Neural cell (in vitro differentiated cells): ENCODE results near the gene HOXA10. TPM values are rescaled to one million over a fixed set of nuclear protein-coding genes. Genes with fewer than 3 reads are reported as not detected.

Experiments
- H2AFZ ChIP-seq: fragments of 200-600, 300-800 bp; sonication (generic), shearing (Covaris generic); 2 replicates; pipeline ENCODE4 v1.6.0; 2014; ENCODE audit warnings: low read depth, mild to moderate bottlenecking, antibody characterized with exemption, low read length, moderate library complexity
- H3F3A ChIP-seq: fragments of 200-600 bp; shearing (Covaris generic); 2 replicates; pipeline ENCODE4 v1.6.1; 2016; ENCODE audit warnings: mild to moderate bottlenecking, moderate library complexity, mixed read lengths, antibody characterized with exemption, low read length; ENCODE audit not compliant: insufficient read depth, poor library complexity, severe bottlenecking
- H3K27ac ChIP-seq: fragments of 200-600, 300-800 bp; sonication (generic), shearing (Covaris generic); 2 replicates; pipeline ENCODE4 v1.5.1; 2014; ENCODE audit warnings: mild to moderate bottlenecking, low read length, moderate library complexity
- H3K27me3 ChIP-seq: fragments of 300-800, 200-600 bp; sonication (generic), shearing (Covaris generic); 2 replicates; pipeline ENCODE4 v1.6.0; 2014; ENCODE audit warnings: mild to moderate bottlenecking, low read depth, low read length, moderate library complexity; ENCODE audit not compliant: insufficient read depth
- H3K36me3 ChIP-seq: fragments of 300-800, 200-600 bp; sonication (generic), shearing (Covaris generic); 2 replicates; pipeline ENCODE4 v1.5.1; 2014; ENCODE audit warnings: mild to moderate bottlenecking, antibody characterized with exemption, low read length, moderate library complexity; ENCODE audit not compliant: insufficient read depth
- H3K4me2 ChIP-seq: fragments of 300-800, 200-600 bp; sonication (generic), shearing (Covaris generic); 2 replicates; pipeline ENCODE4 v1.6.0; 2014; ENCODE audit warnings: mild to moderate bottlenecking, low read length
- H3K4me3 ChIP-seq: fragments of 300-800, 200-600 bp; sonication (generic), shearing (Covaris generic); 2 replicates; pipeline ENCODE4 v1.5.1; 2014; ENCODE audit warnings: mild to moderate bottlenecking, low read length, moderate library complexity
- H3K79me2 ChIP-seq: fragments of 200-600 bp; shearing (Covaris generic); replicated peaks from 2 replicates; pipeline ENCODE4 v1.6.0; 2014; ENCODE audit warnings: mild to moderate bottlenecking, low read length, moderate library complexity; ENCODE audit not compliant: insufficient read depth
- H3K9ac ChIP-seq: fragments of 300-800, 200-600 bp; sonication (generic), shearing (Covaris generic); 2 replicates; pipeline ENCODE4 v1.6.1; 2016; ENCODE audit warnings: mild to moderate bottlenecking, low read length, mixed read lengths
- H3K9me2 ChIP-seq: fragments of 200-600 bp; shearing (Covaris generic); 2 replicates; pipeline ENCODE4 v1.6.1; 2016; ENCODE audit warnings: mild to moderate bottlenecking, low read length, mixed read lengths; ENCODE audit not compliant: insufficient read depth
- H3K9me3 ChIP-seq: fragments of 200-600, 300-800 bp; sonication (generic), shearing (Covaris generic); 2 replicates; pipeline ENCODE4 v1.6.1; 2016; ENCODE audit warnings: mild to moderate bottlenecking, mixed run types, low read length, moderate library complexity, mixed read lengths
- H4K20me1 ChIP-seq: fragments of 200-600 bp; shearing (Covaris generic); 2 replicates; pipeline ENCODE4 v1.6.1; 2016; ENCODE audit warnings: mild to moderate bottlenecking, mixed run types; ENCODE audit not compliant: insufficient read depth
- EP300 ChIP-seq: fragments of 450-650 bp; conservative IDR thresholded peaks from 2 replicates; pipeline ENCODE4 v1.6.1; 2014; ENCODE audit warnings: antibody characterized with exemption, mild to moderate bottlenecking, moderate library complexity; ENCODE audit not compliant: poor library complexity, severe bottlenecking
- EZH2 ChIP-seq: fragments of 200-600, 300-800 bp; shearing (Covaris generic), sonication (generic); IDR thresholded peaks from 2 replicates; pipeline ENCODE4 v1.6.1; 2014; ENCODE audit warnings: antibody characterized with exemption, low read length, borderline replicate concordance, mild to moderate bottlenecking; ENCODE audit not compliant: insufficient read depth, poor library complexity, severe bottlenecking
- MXI1 ChIP-seq: fragments of 450-650 bp; conservative IDR thresholded peaks from 2 replicates; pipeline ENCODE4 v1.6.1; 2014; ENCODE audit warnings: antibody characterized with exemption, mild to moderate bottlenecking; ENCODE audit not compliant: poor library complexity, severe bottlenecking
- POLR2AphosphoS5 ChIP-seq: IDR thresholded peaks from 2 replicates; pipeline ENCODE4 v1.6.1; 2012
- RAD21 ChIP-seq: fragments of 450-650 bp; conservative IDR thresholded peaks from 2 replicates; pipeline ENCODE4 v1.6.1; 2014; ENCODE audit warnings: antibody characterized with exemption, mild to moderate bottlenecking, moderate library complexity
- SMC3 ChIP-seq: fragments of 450-650 bp; conservative IDR thresholded peaks from 2 replicates; pipeline ENCODE4 v1.6.1; 2014; ENCODE audit warnings: antibody characterized with exemption, mild to moderate bottlenecking, moderate library complexity; ENCODE audit not compliant: poor library complexity
- TAF1 ChIP-seq: IDR thresholded peaks from 2 replicates; pipeline ENCODE4 v1.6.1; 2012; ENCODE audit warnings: low read depth
- polyA plus RNA-seq: library from polyadenylated mRNA; depleted of rRNA; stranded (reverse); fragments of >200 nt; gene quantifications from 2 replicates; pipeline ENCODE4 v1.2.3, GENCODE V29; 2014
- TF ChIP-seq, protein P1 (sequence below): IDR thresholded peaks from 2 replicates; pipeline ENCODE4 v1.6.1; 2012; ENCODE audit warnings: borderline replicate concordance
- TF ChIP-seq, protein P2 (sequence below): fragments of 450-650 bp; IDR thresholded peaks from 2 replicates; pipeline ENCODE4 v1.5.1; 2014; ENCODE audit warnings: antibody characterized with exemption, mild to moderate bottlenecking, moderate library complexity; ENCODE audit not compliant: poor library complexity, severe bottlenecking

Gene HOXA10
- polyA plus RNA-seq, 1 donor from 2014 or later = not detected

DNA sequence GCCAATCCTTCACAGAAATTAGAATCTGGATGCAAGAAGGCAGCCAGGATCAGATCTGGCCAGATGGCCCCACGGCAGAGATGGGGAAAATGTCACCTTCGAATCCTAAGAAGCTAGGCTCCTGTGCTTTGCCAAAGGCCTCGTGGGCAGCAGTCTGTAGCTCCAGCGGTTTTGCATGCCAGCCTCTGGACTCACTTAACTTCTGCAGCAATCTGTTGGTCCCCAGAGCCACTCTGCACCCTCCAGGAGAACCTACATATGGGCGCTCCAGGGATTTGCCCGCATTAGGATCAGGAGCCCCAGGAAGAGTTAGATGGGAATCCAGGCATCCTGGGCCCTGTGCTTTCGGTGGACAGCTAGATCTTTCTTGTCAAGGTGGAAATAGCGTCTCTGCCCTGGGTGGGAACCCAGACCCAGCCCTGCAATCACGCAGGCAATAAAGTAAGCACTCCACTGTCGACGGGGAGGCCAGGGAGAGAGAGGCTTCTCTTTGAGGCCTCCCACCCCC lies 35.9 kb upstream of the HOXA10 start:
- Histone ChIP-seq H3K27ac (no peak overlapping the region), H3K27me3 (peaks cover 100% of the 10 kb centered on the region), H3K9me2 (no peaks in the 10 kb centered on the region), H3K4me3 (no peak overlapping the region), H3F3A (no peaks in the 10 kb centered on the region), H3K9me3 (no peaks in the 10 kb centered on the region), H3K36me3 (no peaks in the 10 kb centered on the region), H3K4me2 (no peak overlapping the region), H4K20me1 (no peaks in the 10 kb centered on the region), H3K79me2 (no peaks in the 10 kb centered on the region), H3K9ac (no peak overlapping the region), H2AFZ (no peak overlapping the region)
- TF ChIP-seq TAF1 (no peak), RAD21 (no peak), SMC3 (no peak)

DNA sequence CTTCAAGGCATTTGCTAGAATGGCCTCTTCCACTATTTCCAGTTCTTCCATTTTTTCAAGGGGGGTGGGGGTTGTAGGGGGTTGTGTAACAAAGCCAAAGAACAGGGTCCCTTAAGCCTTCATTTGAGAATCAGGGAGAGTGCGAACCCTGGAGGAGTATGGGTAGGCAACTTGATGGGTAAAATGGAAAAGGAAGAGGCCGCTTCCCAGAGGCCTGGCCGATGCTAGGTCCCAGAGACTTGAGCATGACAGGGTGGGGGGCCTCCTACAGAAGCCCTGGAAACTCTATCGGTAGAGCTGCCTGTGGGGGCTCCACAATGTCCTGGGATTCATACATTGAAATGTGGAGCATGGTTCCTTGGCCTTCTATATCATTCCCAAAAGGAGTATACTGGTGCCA lies 34.9 kb upstream of the HOXA10 start:
- Histone ChIP-seq H3K9ac (no peak overlapping the region), H3K36me3 (no peaks in the 10 kb centered on the region), H3K9me3 (no peaks in the 10 kb centered on the region), H3K4me2 (no peak overlapping the region), H4K20me1 (no peaks in the 10 kb centered on the region), H3K27me3 (peaks cover 100% of the 10 kb centered on the region), H3K27ac (no peak overlapping the region), H3K4me3 (no peak overlapping the region), H3F3A (no peaks in the 10 kb centered on the region), H3K9me2 (no peaks in the 10 kb centered on the region), H2AFZ (no peak overlapping the region), H3K79me2 (no peaks in the 10 kb centered on the region)
- no peak for TF ChIP-seq POLR2AphosphoS5
- no peak for TF ChIP-seq SMC3
- TF ChIP-seq TAF1 = no peak
- no peak for TF ChIP-seq EP300
- TF ChIP-seq MXI1 = no peak
- TF ChIP-seq EZH2 = no peak
- TF ChIP-seq RAD21 = no peak
- TF ChIP-seq, protein P1, sequence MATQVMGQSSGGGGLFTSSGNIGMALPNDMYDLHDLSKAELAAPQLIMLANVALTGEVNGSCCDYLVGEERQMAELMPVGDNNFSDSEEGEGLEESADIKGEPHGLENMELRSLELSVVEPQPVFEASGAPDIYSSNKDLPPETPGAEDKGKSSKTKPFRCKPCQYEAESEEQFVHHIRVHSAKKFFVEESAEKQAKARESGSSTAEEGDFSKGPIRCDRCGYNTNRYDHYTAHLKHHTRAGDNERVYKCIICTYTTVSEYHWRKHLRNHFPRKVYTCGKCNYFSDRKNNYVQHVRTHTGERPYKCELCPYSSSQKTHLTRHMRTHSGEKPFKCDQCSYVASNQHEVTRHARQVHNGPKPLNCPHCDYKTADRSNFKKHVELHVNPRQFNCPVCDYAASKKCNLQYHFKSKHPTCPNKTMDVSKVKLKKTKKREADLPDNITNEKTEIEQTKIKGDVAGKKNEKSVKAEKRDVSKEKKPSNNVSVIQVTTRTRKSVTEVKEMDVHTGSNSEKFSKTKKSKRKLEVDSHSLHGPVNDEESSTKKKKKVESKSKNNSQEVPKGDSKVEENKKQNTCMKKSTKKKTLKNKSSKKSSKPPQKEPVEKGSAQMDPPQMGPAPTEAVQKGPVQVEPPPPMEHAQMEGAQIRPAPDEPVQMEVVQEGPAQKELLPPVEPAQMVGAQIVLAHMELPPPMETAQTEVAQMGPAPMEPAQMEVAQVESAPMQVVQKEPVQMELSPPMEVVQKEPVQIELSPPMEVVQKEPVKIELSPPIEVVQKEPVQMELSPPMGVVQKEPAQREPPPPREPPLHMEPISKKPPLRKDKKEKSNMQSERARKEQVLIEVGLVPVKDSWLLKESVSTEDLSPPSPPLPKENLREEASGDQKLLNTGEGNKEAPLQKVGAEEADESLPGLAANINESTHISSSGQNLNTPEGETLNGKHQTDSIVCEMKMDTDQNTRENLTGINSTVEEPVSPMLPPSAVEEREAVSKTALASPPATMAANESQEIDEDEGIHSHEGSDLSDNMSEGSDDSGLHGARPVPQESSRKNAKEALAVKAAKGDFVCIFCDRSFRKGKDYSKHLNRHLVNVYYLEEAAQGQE = no peak
- TF ChIP-seq, protein P2, sequence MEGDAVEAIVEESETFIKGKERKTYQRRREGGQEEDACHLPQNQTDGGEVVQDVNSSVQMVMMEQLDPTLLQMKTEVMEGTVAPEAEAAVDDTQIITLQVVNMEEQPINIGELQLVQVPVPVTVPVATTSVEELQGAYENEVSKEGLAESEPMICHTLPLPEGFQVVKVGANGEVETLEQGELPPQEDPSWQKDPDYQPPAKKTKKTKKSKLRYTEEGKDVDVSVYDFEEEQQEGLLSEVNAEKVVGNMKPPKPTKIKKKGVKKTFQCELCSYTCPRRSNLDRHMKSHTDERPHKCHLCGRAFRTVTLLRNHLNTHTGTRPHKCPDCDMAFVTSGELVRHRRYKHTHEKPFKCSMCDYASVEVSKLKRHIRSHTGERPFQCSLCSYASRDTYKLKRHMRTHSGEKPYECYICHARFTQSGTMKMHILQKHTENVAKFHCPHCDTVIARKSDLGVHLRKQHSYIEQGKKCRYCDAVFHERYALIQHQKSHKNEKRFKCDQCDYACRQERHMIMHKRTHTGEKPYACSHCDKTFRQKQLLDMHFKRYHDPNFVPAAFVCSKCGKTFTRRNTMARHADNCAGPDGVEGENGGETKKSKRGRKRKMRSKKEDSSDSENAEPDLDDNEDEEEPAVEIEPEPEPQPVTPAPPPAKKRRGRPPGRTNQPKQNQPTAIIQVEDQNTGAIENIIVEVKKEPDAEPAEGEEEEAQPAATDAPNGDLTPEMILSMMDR = no peak
